GM19324 (cell line): ENCODE measurements around the gene TMEM140.
"Not testable (repeated sequence)": the region's sequence is repeated elsewhere in the genome, so short reads cannot be mapped to it uniquely, and the experiment has no call there.

Experiments used
- ATAC-seq: cut with Tn5 transposase; IDR thresholded peaks from one replicate; pipeline ENCODE4 v1.9.1; 2021; ENCODE audit warnings: mild to moderate bottlenecking, moderate library complexity; ENCODE audit not compliant: unreplicated experiment, low FRiP score

Gene TMEM140

DNA sequence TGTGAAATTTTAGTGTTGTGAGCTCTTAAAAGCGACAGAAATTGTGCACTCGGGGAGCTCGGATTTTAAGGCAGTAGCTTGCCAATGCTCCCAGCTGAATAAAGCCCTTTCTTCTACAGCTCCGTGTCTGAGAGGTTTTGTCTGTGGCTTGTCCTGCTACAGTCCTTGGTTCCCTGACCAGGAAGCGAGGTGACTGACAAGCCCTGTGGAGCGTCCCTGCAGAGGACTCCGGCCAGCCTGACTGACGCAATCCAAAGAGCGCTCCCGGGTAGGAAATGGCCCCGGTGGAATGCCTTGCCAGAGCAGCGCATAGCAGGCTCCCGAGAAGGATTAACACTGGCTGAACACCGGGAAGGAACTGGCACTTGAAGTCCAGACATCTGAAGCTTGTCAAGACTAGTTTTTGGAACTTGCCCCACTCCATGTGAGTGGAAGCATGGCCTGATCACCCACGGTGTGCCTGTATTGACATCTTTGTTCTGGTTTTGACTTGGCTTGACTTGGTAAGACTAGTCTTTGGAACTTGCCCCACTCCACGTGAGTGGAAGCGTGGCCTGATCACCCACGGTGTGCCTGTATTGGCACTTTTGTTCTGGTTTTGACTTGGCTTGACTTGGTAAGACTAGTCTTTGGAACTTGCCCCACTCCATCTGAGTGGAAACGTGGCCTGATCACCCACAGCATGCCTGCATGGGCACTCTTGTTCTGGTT lies 23.9 kb downstream of the TMEM140 start:
- not testable (repeated sequence) for ATAC-seq

DNA sequence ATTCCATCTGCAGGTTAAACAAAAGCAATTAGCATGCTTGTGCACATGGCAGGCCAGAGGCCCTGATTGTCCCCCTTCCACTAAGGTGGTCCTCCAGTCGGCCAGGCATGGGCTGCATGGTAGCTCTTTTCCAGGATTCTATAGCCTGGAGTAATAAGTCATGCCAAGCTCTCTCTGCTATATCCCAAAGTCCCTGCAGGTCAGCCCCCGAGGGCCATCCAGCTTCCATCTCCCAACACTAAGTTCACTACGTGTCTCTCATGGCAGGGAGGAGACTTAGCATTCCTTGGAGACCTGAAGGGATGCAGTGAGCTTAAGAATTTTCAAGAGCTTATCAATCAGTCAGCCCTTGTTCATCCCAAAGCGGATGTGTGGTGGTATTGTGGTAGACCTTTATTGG lies 26.0 kb downstream of the TMEM140 start:
- not testable (repeated sequence) for ATAC-seq

DNA sequence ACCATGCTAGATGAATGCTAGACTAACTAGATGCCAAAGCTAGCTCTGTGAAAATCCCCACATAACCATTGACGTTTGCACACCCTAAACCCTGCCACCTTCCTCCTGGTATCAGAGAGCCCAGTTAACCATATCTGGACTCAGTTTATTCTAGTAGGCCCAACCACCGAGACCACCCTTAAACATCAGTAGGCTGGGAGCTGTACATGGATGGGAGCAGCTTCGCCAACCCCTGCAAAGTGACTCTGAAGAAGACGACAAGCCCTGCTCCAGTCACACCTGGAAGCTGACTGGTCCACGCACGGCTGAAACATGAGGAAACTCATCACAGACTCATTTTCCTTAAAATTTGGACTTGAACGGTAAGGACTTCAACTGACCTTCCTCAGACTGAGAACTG lies 27.1 kb downstream of the TMEM140 start:
- ATAC-seq = no peak

DNA sequence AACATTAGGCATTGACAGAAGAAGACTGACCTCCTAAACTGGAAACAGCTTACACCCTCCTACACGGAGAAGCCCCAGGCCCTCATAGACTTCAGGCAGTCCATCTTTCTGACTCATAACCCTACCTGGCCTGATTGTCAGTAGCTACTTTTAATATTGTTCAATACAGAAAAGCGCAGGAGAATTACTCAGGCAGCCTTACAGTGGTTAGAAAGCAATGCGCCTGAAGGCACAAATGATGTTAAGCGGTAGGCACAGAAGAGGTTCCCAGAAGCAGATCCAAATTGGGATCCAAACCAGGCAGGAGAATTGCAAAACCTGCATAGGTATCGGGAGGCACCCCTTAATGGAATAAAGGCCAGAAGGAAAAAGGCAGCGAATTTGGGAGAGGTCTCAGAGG lies 28.1 kb downstream of the TMEM140 start:
- ATAC-seq = no peak

DNA sequence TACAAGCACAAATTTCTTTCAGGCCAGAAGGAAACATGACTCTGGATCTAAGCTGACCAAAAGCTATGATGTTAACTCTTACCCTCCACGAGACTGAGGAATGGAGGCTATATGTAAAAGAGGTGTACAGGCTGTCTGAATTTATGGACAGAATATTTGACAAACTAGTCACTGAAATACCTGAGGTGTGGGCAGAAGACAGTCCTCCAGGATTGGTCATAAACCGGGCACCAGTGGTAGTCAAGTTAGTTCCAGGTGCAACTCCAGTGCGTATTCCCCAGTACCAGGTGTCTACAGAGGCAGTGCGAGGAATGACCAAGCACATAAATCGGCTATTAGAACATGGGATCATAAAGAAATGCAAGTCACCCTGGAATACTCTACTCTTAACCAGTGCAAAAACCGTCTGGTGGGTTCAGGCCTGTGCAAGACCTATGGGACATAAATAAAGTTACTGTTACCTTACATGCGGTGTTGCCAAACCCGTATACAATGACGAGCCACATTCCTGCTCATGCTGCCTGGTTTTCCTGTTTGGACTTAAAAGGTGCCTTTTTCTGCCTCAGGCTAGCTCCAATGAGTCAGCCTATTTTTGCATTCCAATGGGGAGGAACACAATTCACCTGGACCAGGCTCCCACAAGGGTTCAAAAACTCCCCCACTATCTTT lies 29.3 kb downstream of the TMEM140 start:
- ATAC-seq = no peak

DNA sequence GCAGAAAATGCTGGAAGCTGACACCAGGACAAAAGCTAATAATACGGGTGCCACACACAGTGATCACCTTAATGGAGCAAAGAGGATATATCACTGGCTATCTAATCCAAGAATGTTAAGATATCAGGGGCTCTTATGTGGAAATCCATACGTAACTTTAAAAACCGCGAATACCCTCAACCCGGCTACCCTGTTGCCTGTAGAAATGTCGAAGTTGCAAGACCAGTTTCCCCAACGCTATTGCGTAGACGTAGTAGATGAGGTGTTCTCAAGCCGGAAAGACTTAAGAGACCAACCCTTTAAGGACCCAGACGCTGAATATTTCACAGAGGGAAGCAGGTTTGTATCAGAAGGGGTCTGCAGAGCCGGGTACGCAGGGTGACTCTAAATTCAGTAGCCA lies 30.5 kb downstream of the TMEM140 start:
- ATAC-seq = no peak

DNA sequence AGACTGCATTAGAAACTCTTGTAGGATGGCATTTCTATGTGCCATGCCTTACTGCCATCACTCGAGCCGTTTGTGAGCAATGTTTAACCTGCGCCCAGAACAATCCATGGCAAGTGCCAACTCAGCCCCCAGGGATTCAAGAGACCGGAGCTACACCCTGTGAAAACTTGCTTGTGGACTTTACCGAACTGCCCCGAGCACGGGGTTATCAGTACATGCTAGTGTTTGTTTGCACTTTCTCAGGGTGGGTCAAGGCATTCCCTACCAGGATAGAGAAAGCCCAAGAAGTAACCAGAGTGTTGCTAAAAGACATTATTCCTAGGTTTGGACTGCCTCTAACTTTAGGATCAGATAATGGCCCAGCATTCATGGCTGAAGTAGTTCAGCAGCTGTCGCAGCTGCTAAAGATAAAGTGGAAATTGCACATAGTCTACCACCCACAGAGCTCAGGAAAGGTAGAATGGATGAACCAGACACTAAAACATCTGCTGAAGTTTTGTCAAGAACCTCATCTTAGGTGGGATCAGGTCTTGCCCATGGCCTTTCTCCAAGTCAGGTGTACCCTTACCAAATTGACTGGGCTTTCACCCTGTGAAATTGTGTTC lies 31.6 kb downstream of the TMEM140 start:
- no peak for ATAC-seq

DNA sequence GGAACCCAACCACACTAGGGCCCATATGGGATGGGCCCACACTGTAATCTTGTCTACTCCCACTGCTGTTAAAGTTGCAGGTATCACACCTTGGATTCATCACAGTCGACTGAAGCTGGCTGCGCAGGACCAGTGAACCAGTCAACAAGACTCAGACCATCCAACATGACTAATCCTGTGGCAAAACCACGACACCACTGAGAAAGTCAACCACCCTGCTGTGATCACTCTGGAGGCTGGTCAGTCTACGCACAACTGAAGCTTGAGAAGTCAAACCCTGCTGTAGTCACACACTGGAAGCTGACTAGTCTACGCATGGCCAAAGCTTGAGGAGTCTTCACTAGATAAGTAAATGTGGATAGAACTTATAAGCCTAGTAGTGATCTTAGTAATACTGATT lies 32.2 kb downstream of the TMEM140 start:
- ATAC-seq = no peak

DNA sequence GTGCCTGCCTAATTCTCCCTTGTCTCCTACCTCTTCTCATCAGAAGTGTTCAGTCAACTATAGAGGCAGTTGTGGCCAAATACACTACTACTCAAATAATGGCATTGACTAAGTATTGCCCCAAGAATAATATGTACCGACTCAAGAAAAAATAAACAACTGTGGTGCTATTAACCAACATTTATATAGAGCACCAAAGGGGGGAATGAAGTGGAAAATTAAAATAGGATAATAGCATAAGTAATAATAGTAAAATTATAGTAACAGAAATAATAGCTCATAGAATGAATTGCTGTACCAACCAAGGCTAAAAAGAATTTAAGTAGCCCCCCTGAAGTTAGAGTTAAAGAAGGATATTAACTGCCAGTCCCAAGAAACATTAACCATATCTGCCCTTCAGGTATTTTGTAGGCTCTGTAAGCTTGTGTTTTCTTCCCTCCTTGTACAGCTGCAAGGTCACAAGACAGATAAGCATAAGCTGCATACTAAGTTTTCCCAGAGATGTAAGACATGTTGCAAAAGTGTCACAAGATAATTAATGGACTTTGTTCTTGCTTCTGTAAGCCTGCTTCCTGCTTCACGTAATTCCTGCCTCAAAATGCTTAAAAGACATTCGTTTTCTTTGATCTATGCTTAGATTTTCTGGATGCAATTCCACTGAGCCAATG lies 33.5 kb downstream of the TMEM140 start:
- ATAC-seq = no peak

DNA sequence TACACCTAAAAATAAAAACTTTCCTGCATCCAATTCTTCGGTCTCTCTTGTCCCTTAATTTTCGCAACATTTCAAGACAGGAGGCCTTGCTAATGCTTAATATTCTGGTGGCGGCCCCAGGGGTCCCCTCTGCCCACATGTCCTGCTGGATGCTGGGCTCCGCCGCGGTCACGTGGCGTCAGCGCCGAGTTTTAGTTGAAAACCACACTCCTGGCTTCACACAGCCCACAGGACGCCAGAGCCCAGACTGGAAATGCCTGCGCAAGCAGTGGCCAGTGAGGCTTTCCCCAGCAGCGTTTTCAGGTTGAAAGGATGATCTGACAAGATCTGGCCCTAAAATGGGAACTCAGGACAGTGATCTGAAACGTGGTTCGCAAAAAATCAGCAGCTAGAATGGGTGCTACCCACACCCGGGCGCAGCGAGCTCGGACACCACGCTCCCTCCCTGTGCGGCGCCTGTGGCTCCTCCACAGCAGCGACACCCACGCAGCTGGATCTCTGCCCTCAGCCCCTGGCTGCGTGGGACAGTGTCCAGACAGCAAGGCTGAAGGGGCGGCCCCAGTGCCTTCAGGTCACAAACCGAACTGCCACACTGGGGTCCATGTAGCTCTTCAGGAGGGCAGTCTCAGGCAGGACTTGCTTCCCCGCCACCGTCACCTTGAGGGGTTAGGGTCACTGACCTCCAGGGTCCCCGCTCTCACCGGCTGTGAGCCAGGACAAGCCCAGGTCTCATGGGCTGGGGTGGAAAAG lies 34.2 kb downstream of the TMEM140 start:
- ATAC-seq = no peak

DNA sequence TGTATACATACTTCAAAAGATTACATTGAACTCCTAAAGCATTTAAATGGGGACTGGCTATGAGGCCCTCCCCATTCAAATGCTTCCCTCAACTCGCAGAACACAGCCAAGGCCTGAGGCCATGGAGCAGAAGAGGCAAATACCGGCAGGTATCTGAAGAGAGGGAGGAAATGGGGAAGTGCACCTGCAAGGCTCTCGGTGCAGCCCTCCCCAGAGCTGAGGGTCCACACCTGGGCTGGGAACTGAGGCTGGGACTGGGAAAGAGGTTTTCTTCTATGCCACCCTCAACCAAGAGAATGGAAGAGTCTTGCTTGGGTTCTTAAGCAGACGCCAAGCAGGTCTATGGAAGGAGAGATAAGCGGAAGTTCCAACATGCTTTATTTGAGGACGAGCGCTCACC lies 35.6 kb downstream of the TMEM140 start:
- no peak for ATAC-seq

DNA sequence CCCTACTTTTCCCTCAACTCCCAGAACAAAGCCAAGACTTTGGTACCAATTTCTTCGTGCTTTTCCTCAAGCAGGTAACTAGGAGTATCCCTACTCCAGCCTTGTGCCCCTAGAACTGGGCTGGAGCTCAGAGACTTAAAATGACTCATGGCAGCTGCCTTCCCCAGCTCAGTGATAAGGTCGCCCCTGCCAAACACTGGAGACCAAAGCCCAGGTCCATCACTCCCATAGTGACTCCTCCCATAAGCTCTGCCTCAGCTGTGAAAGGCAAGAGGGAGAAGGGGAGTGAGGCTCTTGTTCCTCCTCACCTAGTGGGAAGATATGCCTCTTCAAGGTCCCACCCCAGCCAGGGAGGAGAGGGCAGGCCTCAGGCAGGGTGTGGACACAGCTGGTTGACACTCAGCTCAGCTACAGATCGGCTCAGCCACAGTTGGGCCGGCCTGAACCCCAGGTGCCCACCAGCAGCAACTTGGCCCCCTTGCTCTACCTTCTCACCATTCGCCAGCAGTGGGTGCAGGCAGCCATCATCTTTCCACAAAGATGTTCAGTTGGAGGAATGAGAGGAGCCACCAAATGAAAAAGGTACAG lies 36.5 kb downstream of the TMEM140 start:
- ATAC-seq = no peak

DNA sequence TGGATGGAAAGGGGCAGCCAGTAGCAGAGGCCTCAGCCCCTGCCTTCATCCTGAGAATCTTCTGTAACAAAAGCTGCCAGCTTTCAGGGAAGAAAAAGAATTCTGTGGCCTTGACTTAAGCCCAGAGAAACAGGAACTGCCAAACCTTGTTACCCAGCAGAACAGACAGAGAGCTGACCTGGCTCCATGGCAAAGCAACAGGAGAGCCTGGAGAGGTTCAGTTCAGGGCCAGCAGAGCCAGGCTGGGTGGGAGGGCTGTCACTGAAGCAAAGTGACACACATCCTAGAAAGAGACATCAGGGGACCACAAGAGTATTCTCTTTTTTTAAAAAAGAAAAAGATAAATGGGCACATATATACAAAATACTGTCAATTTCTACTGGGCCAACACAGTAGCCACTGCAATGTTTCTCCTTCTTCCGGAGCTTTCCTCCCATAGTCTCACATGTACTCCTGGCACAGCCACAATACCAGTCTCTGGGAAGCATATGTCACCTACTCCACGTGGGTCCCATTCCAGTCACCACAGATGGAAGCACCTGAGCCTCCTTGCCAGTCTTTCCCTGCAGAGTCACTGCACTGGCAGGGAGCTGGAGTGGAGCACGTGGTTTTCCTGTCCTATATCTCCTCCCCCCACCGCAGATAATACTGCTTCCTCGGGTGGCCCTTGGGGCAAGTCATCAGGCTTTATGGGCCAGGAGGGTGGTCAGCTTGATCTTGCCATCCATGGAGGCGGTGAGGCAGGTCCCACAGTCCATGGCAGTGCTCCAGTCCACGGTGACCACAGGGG lies 37.8 kb downstream of the TMEM140 start:
- ATAC-seq = no peak

DNA sequence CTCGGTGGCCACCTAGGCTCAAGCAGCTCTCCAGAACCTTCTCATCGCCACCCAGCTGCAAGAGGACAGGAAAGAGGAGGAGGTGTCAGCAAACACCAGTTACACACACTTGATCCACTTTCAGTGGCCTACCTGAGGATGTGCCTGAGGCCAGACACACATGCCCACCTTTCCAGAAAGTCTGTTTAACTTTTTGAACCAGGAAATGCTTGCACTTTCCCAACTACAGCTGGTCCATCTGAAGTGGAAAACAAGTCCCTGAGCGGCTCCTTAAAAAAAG lies 38.3 kb downstream of the TMEM140 start:
- ATAC-seq = no peak

DNA sequence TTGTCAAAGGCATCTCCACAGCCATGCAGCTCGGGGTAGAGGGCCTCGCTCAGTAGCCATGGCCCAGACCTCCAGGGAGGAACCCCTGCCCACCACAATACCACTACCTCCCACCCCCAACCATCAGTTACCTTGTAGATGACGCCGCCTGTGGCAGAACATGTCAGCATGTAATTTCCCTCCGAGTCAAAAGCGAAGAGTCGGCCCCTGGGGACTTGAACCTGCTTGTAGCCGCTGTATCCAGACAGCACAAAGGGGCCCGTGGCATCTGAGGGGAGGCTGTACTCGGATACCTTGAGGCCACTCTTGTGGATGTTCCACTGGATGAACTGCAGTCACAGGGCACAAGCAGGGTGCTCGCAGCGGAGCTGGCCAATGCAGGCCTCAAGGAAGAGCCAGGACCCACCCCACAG lies 39.0 kb downstream of the TMEM140 start:
- no peak for ATAC-seq

DNA sequence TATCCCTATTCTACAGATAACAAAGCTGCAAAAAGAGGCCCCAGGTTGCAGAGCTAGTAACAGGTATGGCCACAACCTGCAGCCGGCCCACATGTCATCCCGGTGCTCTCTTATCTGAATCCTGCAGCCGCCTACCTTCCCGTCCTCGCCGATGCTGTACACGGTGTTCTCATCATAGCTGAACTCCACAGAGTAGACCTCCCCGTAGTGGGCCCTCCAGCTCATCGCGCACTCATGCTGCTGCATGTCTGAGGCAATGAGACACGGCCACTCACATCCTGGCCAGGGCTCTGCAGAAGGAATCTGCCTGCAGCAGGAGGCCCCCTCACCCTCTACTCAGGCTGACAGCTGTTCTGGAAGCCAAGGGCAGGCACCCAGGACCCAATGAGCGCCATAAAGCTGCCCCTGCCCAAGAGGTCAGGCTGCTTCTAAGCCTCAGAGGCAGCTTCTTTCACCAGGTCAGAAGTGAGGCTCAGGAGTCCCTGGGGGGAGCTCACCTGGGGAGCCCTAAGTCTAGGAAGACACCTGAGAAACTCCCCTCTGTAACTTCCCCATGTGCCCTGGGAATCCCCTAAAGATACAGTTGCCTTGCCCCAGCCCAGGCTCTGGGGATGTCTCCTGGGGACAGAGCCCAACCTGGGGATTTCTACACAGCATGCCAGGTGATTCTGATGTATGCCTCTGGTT lies 40.6 kb downstream of the TMEM140 start:
- peak; percentile 34 for ATAC-seq

DNA sequence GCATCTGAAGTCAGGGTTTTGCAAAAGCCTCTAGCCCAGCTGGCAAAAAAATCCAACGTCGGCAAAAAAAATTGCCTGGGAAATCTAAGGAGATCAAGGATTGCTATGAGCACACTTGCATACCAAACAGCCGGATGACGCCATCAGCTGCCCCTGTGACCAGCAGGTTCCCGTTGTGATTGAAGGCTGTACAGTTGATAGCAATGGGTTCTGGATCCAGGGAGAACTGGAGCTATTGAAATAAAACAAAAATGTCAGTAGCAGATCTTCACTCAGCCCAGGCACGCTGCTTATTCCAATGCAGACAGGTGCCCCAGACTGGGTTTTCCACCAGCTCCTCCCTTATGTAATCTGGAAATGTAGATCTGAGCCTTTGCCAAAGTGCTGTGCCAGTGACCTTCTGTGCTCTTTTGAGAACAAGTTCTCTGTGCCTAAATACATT lies 41.4 kb downstream of the TMEM140 start:
- no peak for ATAC-seq

DNA sequence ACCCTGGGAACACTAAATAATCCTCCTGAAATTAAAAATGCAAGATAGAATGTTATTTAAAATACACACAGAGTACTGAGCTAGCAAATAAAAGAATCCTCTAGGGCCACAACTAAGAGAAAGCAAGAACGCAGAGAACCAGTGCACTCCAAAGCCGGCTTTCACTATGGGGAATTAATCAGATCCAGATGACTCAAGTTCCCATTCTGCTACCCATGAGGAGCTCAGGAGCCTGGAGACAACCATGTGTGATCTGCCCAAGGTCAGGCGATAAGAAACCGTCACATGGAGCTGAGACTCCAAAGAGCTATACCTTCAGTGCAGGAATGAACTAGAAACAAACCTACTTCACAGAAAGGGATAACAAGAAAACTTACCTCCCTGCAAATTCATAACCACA lies 42.1 kb downstream of the TMEM140 start:
- ATAC-seq = no peak

DNA sequence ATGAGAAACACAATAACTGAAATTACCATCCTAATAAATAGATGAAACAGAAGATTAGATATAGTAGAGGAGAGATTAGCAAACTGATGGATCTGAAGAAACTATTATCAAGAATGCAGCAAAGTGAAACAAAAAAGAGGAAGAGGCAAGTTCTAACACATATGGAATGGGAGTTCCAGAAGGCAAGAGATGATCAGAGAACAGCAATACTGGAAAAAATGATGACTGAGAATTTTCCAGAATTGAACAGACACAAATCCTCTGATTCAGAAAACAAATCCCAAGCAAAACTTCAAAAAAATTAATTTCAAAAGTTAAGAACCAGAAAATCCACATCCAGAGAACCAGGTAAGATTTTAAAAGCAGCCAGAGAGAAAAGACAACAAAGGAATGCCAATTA lies 42.8 kb downstream of the TMEM140 start:
- no peak for ATAC-seq
